K562 (cell line): ENCODE data around the gene SEH1L. TPM values are rescaled to one million over a fixed set of nuclear protein-coding genes. Genes with fewer than 3 reads are reported as not detected.
A peak's percentile ranks its signal among the peaks of the same experiment; 100 is the strongest.

Experiments used
- ARID2 ChIP-seq: fragments of 450-650 bp; IDR thresholded peaks from 2 replicates; pipeline ENCODE4 v1.6.1; 2017; ENCODE audit warnings: antibody characterized with exemption, mild to moderate bottlenecking
- ATF3 ChIP-seq, 2 experiments: fragments of 450-650 bp in 1 of 2; sonication (generic) in 1 of 2; formaldehyde crosslinking in 1 of 2; IDR thresholded peaks in 1 of 2; conservative IDR thresholded peaks in 1 of 2; 2 replicates each; pipeline versions ENCODE4 v1.6.1 to v1.8.1; 2016 to 2023; ENCODE audit warnings: mild to moderate bottlenecking in 2 of 2, moderate library complexity in 2 of 2, inconsistent platforms in 1 of 2, missing genetic modification reagents in 1 of 2
- CBFA2T3 ChIP-seq: fragments of 450-650 bp; IDR thresholded peaks from 2 replicates; pipeline ENCODE4 v1.6.1; 2017
- IFI16 ChIP-seq: fragments of 250-450 bp; sonication (Bioruptor Pico); IDR thresholded peaks from 2 replicates; pipeline ENCODE4 v2.1.2; 2022; ENCODE audit warnings: mild to moderate bottlenecking, inconsistent platforms
- ILK ChIP-seq: fragments of 450-650 bp; IDR thresholded peaks from 2 replicates; pipeline ENCODE4 v1.6.1; 2016; ENCODE audit warnings: missing genetic modification characterization, low read depth, mild to moderate bottlenecking, missing compliant biosample characterization, moderate library complexity, borderline replicate concordance
- KAT2B ChIP-seq: IDR thresholded peaks from one replicate; pipeline ENCODE4 v1.6.1; 2012; ENCODE audit warnings: low read depth, mild to moderate bottlenecking, control low read depth, inconsistent platforms, low read length, moderate library complexity
- KDM1A ChIP-seq, 2 experiments: fragments of 450-650 bp; IDR thresholded peaks; 2 replicates each; pipeline ENCODE4 v1.6.1; 2016; ENCODE audit warnings: mild to moderate bottlenecking in 2 of 2
- LCOR ChIP-seq: sonication (generic); formaldehyde crosslinking; IDR thresholded peaks from 2 replicates; pipeline ENCODE4 v1.8.0; 2022; ENCODE audit warnings: mild to moderate bottlenecking, missing genetic modification reagents
- MECOM ChIP-seq: fragments of 250-450 bp; sonication (Bioruptor Pico); IDR thresholded peaks from 2 replicates; pipeline ENCODE4 v1.8.0; 2022; ENCODE audit warnings: inconsistent platforms
- RNF2 ChIP-seq: sonication (generic); IDR thresholded peaks from 2 replicates; pipeline ENCODE4 v1.6.1; 2016
- SAFB ChIP-seq: fragments of 200-400 bp; formaldehyde crosslinking; IDR thresholded peaks from 2 replicates; pipeline ENCODE4 v1.6.1; 2017; ENCODE audit warnings: low read depth, low read length, borderline replicate concordance
- SMARCA5 ChIP-seq: fragments of 450-650 bp; IDR thresholded peaks from 2 replicates; pipeline ENCODE4 v1.6.1; 2016
- TAL1 ChIP-seq: fragments of 450-650 bp; IDR thresholded peaks from 2 replicates; pipeline ENCODE4 v1.6.1; 2016; ENCODE audit warnings: mild to moderate bottlenecking
- ZBTB40 ChIP-seq, 2 experiments: fragments of 450-650 bp in 1 of 2; sonication (generic) in 1 of 2; formaldehyde crosslinking in 1 of 2; IDR thresholded peaks; 2 replicates each; pipeline versions ENCODE4 v1.7.1 to v1.9.0; 2016 to 2022; ENCODE audit warnings: inconsistent platforms in 1 of 2, mild to moderate bottlenecking in 1 of 2, missing genetic modification reagents in 1 of 2
- ZBTB8A ChIP-seq: fragments of 450-650 bp; IDR thresholded peaks from 2 replicates; pipeline ENCODE4 v1.6.1; 2018; ENCODE audit warnings: mild to moderate bottlenecking, moderate library complexity; ENCODE audit not compliant: partially characterized antibody
- polyA plus RNA-seq, 8 experiments: library from polyadenylated mRNA; depleted of rRNA in 4 of 8; stranded (reverse) in 5 of 8; unstranded in 3 of 8; fragments of >200 nt; fragmentation: Nextera tagmentation in 2 of 8; fragmentation: Illumina TruSeq in 1 of 8; extraction: Ambion mirVana in 2 of 8; extraction: Trizol in 1 of 8; gene quantifications; 2 replicates each; pipeline versions ENCODE4 v1.2.1 to v1.2.3, GENCODE V29; 2011 to 2014; ENCODE audit warnings: inconsistent platforms in 1 of 8, missing spikeins in 1 of 8
- total RNA-seq, 7 experiments: library from RNA; depleted of rRNA in 6 of 7; stranded (reverse); fragments of >200 nt in 6 of 7; fragmentation: Illumina TruSeq in 2 of 7; extraction: Trizol in 2 of 7; gene quantifications; 2 replicates each; pipeline versions ENCODE4 v1.2.1 to v1.2.3, GENCODE V29; 2011 to 2021; ENCODE audit warnings: low replicate concordance in 1 of 7
- TF ChIP-seq, protein P1 (sequence below): fragments of 450-650 bp; formaldehyde crosslinking; IDR thresholded peaks from 2 replicates; pipeline ENCODE4 v1.4.0; 2022; ENCODE audit warnings: missing genetic modification characterization

Gene SEH1L
- total and polyA plus RNA-seq, 9 of the 15 experiments (the other 6 are each of a cell fraction or from before 2014, with no cell fraction given) = 62.2 to 180 (median 108) TPM

- peak; percentile 24; the same call in 1 of the 2 replicates for TF ChIP-seq CBFA2T3
- TF ChIP-seq, protein P1, sequence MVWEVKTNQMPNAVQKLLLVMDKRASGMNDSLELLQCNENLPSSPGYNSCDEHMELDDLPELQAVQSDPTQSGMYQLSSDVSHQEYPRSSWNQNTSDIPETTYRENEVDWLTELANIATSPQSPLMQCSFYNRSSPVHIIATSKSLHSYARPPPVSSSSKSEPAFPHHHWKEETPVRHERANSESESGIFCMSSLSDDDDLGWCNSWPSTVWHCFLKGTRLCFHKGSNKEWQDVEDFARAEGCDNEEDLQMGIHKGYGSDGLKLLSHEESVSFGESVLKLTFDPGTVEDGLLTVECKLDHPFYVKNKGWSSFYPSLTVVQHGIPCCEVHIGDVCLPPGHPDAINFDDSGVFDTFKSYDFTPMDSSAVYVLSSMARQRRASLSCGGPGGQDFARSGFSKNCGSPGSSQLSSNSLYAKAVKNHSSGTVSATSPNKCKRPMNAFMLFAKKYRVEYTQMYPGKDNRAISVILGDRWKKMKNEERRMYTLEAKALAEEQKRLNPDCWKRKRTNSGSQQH (CRISPR knock-in tag) = peak; percentile 97
- no peak for TF ChIP-seq MECOM
- TF ChIP-seq TAL1 = peak; percentile 20; the same call in 1 of the 2 replicates
- peak in 1 of 2 experiments; percentile 40; a peak in 1 of 4 replicates for TF ChIP-seq KDM1A (IDR thresholded peaks at IDR 0.05)
- TF ChIP-seq ZBTB8A = no peak
- no peak for TF ChIP-seq ILK (tag)
- peak; percentile 95 for TF ChIP-seq SMARCA5
- peak; percentile 42 for TF ChIP-seq ATF3 (IDR thresholded peaks at IDR 0.05)
- no peak for TF ChIP-seq ATF3 (CRISPR knock-in tag; conservative IDR thresholded peaks at IDR 0.05)
- peak; percentile 73; the same call in 1 of the 2 replicates for TF ChIP-seq ARID2
- TF ChIP-seq LCOR (CRISPR knock-in tag) = no peak
- peak; percentile 61 for TF ChIP-seq ZBTB40 (IDR thresholded peaks at IDR 0.05)
- no peak for TF ChIP-seq ZBTB40 (CRISPR knock-in tag; IDR thresholded peaks at IDR 0.05)
- TF ChIP-seq RNF2 = no peak
- TF ChIP-seq KAT2B = no peak
- no peak for TF ChIP-seq SAFB
- no peak for TF ChIP-seq IFI16
These were observed 42.3 kb downstream of the SEH1L start (continued) for GRCh38 chr18:12990123-12990475.
